ENCODE measurements around the gene CCL27. TPM values are rescaled to one million over a fixed set of nuclear protein-coding genes. Genes with fewer than 3 reads are reported as not detected.

Gene CCL27
- total and polyA plus RNA-seq, 10 of the 15 experiments (the other 5 are each of a cell fraction or from before 2014, with no cell fraction given), result 0.45 TPM; not detected in 9

- peak; percentile 76 for TF ChIP-seq ZBTB40 (IDR thresholded peaks at IDR 0.05; ENCODE audit: borderline replicate concordance)
- TF ChIP-seq ATF2 (IDR thresholded peaks at IDR 0.05; ENCODE audit: low read length), result no peak
- TF ChIP-seq JUND (IDR thresholded peaks at IDR 0.05; ENCODE audit: low read depth, low read length), result no peak
- no peak for TF ChIP-seq REST (IDR thresholded peaks at IDR 0.05; ENCODE audit: low read depth, low read length)
- peak; percentile 44; the same call in 1 of the 2 replicates for TF ChIP-seq MLLT1 (IDR thresholded peaks at IDR 0.05)
- no peak for TF ChIP-seq SPI1 (IDR thresholded peaks at IDR 0.05; ENCODE audit: borderline replicate concordance, insufficient read depth, low read depth, low read length)
- no peak for TF ChIP-seq PML (IDR thresholded peaks at IDR 0.05; ENCODE audit: low read length)
- TF ChIP-seq DPF2 (IDR thresholded peaks at IDR 0.05), result no peak
- TF ChIP-seq NKRF (conservative IDR thresholded peaks at IDR 0.05), result no peak; the same call in 1 of the 2 replicates
- TF ChIP-seq ZNF592 (IDR thresholded peaks at IDR 0.05), result no peak
These were observed 3.2 kb upstream of the CCL27 start (continued) for GRCh38 chr9:34665381-34666250.
